Transverse colon (tissue), 4 donors: ENCODE data around the gene RGS19. TPM values are rescaled to one million over a fixed set of nuclear protein-coding genes. Genes with fewer than 3 reads are reported as not detected.

Source experiments
- DNase-seq: peaks from one replicate; pipeline ENCODE4 v3.0.0-alpha.2; 2019
- H3K27ac ChIP-seq, 4 donors: fragments of 200-600 bp; sonication (generic); 2 replicates each; pipeline ENCODE4 v1.5.1; 2016 to 2018; ENCODE audit warnings: inconsistent platforms in 4 of 4
- H3K27me3 ChIP-seq: fragments of 200-600 bp; sonication (generic); 2 replicates; pipeline ENCODE4 v1.5.1; 2017; ENCODE audit warnings: inconsistent platforms
- H3K36me3 ChIP-seq, 4 donors: fragments of 200-600 bp; sonication (generic); 2 replicates each; pipeline ENCODE4 v1.5.1; 2017 to 2019; ENCODE audit warnings: inconsistent platforms in 4 of 4
- H3K4me1 ChIP-seq, 4 donors: fragments of 200-600 bp; sonication (generic); 2 replicates each; pipeline ENCODE4 v1.5.1; 2017 to 2020; ENCODE audit warnings: inconsistent platforms in 4 of 4
- H3K4me3 ChIP-seq, 4 donors: fragments of 200-600 bp; sonication (generic); 1 replicate in 1 of 4; 2 replicates in 3 of 4; pipeline versions ENCODE4 v1.5.1 to v1.6.1; 2017 to 2019; ENCODE audit warnings: inconsistent platforms in 4 of 4
- H3K9me3 ChIP-seq, 2 donors: fragments of 200-600 bp; sonication (generic); 2 replicates each; pipeline ENCODE4 v1.5.1; 2017 to 2019; ENCODE audit warnings: inconsistent platforms in 2 of 2
- EP300 ChIP-seq: sonication (generic); formaldehyde crosslinking; IDR thresholded peaks from one replicate; pipeline ENCODE4 v1.6.1; 2017; ENCODE audit warnings: antibody characterized with exemption, low read depth
- POLR2A ChIP-seq: fragments of 450-650 bp; IDR thresholded peaks from one replicate; pipeline ENCODE4 v1.6.1; 2016; ENCODE audit warnings: antibody characterized with exemption, mild to moderate bottlenecking, moderate library complexity
- POLR2AphosphoS5 ChIP-seq, 3 donors: sonication (generic); formaldehyde crosslinking; IDR thresholded peaks; one replicate each; pipeline ENCODE4 v1.6.1; 2016; ENCODE audit warnings: antibody characterized with exemption in 3 of 3
- WGBS, 2 donors: methylation state at CpG; one replicate each; pipeline ENCODE4 v1.1.5; 2018; ENCODE audit warnings: low coverage in 1 of 2; 5-methylcytosine and 5-hydroxymethylcytosine counted together
- in situ Hi-C, 4 donors: fragments of 200-750 bp; cut with MboI; loops; one replicate each; pipeline versions ENCODE4 v1.15.0 to v1.15.1; 2017; ENCODE audit warnings: low sequenced_read_pairs in 3 of 4, low pct_ligation_motif_present in 1 of 4, low pct_unique_long_range_greater_than_20kb in 1 of 4
- intact Hi-C: fragments of 100-400 bp; cut with DNase I; formaldehyde crosslinking; loops from one replicate; pipeline ENCODE4 v1.15.1; 2023; ENCODE audit warnings: low total_unique reads
- total RNA-seq, 4 donors: library from RNA; depleted of rRNA; stranded (reverse); fragments of >200 nt; gene quantifications; one replicate each; pipeline ENCODE4 v1.1.0, GENCODE V29; 2016
- TF ChIP-seq, protein P1 (sequence below), 5 experiments: fragments of 200-600 bp in 3 of 5; fragments of 450-650 bp in 2 of 5; sonication (generic) in 3 of 5; IDR thresholded peaks; 1 replicate in 2 of 5; 2 replicates in 3 of 5; pipeline ENCODE4 v1.5.1; 2016 to 2017; ENCODE audit warnings: antibody characterized with exemption in 5 of 5, inconsistent platforms in 3 of 5, mild to moderate bottlenecking in 2 of 5, moderate library complexity in 1 of 5

Gene RGS19
- total RNA-seq, 4 donors from 2014 or later, result 5.5 to 37.4 (median 10.8) TPM; not detected in 1

DNA sequence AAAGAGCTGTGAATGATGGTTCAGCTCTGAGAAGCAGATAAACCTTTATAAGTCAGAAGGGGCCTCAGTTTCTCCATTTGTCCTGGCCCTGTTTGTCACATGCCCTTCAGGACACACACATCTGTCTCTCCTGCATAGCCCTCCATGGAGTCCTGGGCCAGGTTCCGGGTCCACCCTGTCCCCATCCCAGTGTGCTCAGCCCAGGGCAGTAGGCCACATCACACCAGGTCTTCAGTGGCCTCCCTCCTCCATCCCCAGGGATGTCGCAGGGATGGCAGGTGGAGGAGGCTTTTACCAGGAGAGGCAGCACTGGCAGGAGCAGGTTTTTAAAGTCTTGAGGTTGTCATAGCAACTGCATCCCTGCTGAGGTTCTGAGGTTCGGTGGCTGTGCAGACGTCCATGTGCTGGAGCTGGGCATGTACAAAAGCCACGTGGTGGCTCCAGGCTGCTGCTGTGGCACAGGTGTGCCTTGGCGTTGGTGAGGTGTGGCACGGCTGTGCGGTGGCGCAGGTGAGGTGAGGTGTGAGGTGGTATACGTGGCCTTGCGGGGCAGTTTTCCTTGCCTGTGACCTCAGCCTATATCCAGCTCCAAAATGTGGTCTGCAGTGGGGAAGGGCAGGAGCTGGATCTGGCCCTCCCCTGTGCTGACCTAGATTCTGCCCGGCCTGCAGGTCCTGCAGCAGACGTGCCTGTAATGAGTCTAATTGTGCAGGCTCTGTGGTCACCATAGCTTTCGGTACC lies 36.0 kb upstream of the RGS19 start:
- peaks cover 0 to 4% (median 2%) of the 10 kb centered on the region in 4 donors for H3K4me1 ChIP-seq
- H3K27me3 ChIP-seq, result no peaks in the 10 kb centered on the region
- no peak for DNase-seq
- H3K27ac ChIP-seq, result no peak overlapping the region
- 27 to 60% methylated on average over 3 to 14 of the region's 14 CpGs for WGBS, 2 donors
- intact Hi-C loops (no loop called here), in situ Hi-C loops (no loop called here)
- H3K36me3 ChIP-seq, result no peaks in the 10 kb centered on the region
- no peak for TF ChIP-seq POLR2AphosphoS5 (IDR thresholded peaks at IDR 0.05)
- TF ChIP-seq POLR2A, result no peak
- TF ChIP-seq, protein P1, sequence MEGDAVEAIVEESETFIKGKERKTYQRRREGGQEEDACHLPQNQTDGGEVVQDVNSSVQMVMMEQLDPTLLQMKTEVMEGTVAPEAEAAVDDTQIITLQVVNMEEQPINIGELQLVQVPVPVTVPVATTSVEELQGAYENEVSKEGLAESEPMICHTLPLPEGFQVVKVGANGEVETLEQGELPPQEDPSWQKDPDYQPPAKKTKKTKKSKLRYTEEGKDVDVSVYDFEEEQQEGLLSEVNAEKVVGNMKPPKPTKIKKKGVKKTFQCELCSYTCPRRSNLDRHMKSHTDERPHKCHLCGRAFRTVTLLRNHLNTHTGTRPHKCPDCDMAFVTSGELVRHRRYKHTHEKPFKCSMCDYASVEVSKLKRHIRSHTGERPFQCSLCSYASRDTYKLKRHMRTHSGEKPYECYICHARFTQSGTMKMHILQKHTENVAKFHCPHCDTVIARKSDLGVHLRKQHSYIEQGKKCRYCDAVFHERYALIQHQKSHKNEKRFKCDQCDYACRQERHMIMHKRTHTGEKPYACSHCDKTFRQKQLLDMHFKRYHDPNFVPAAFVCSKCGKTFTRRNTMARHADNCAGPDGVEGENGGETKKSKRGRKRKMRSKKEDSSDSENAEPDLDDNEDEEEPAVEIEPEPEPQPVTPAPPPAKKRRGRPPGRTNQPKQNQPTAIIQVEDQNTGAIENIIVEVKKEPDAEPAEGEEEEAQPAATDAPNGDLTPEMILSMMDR (IDR thresholded peaks at IDR 0.05), result no peak
- no peak for TF ChIP-seq EP300
- no peaks in the 10 kb centered on the region for H3K9me3 ChIP-seq
- no peak overlapping the region for H3K4me3 ChIP-seq

DNA sequence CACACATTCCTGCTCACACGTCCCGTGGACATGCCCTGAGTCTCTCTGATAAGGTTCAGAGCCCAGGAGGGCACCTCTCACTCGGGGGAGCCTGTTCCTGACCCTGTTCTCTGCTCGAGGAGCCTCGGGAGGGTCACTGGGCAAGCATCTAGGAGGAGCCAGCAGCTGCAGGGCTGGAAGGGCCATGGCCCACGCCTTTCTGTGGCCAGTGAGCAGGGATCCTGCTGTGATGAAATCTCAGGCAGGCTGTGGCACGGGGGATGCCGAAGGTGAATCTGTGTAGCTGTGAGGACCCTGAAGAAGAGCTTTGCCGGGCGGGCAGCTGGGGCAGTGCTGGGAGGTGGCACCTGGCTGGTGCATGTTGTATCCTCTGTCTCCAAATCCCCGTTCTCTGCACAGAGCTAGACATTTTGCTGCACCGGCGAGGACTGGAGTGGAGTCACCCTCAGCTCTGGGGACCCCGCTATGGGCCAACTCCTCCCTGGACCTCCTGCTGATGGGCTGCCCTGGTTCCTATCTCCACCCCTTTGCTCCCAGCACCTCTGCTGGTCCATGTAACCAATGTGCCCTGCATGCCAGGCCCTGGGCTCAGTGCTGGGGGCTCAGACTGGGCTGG lies 35.1 kb upstream of the RGS19 start:
- peak; percentile 3 for DNase-seq

DNA sequence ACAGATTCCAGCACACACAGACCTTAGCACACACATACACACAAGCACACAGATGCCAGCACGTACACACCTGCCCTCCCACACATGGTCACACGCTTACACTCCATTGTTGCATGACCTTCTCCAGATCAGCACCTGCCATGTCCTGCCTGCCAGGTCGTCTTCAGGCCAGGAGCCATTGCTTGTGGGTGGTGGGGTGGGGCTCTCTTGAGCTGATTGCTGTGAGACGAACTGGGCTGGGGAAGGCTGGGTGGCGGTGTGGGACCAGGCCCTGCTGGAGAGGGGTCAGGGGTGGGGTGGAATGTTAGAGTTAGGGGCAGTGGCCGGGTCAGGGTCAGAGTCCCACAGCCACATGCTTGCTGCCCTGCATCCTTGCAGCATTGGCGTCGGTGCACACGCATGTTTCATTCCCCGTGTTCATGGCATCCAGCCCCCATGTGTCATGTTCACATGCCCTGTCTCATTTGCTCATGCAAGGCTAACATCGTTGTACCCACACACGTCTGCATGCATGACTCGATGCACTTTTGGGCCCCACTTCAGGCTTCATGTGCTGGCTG lies 34.6 kb upstream of the RGS19 start:
- in situ Hi-C loops, result no loop called here
- DNase-seq, result peak; percentile 2
- WGBS, 2 donors, result 53 to 78% methylated on average over 2 to 13 of the region's 13 CpGs

More for the DNA sequence above, 35.1 kb upstream of the RGS19 start:
- Histone ChIP-seq H3K27ac (no peak overlapping the region), H3K36me3 (no peaks in the 10 kb centered on the region), H3K4me1 (no peaks in the 10 kb centered on the region), H3K4me3 (no peak overlapping the region), H3K27me3 (no peaks in the 10 kb centered on the region), H3K9me3 (no peaks in the 10 kb centered on the region)
- intact Hi-C loops (loop anchor here (5.0 kb wide), 1 partner anchor 77 kb away; the partner anchor contains the start of gene C20orf204), in situ Hi-C loops (no loop called here)
- no peak for TF ChIP-seq EP300
- no peak for TF ChIP-seq POLR2A
- TF ChIP-seq, protein P1 (IDR thresholded peaks at IDR 0.05), result no peak
- TF ChIP-seq POLR2AphosphoS5 (IDR thresholded peaks at IDR 0.05), result no peak
- 76% methylated on average over 14 of the region's 14 CpGs; no CpG with 5 or more reads in 1 of the 2 donors for WGBS, 2 donors

DNA sequence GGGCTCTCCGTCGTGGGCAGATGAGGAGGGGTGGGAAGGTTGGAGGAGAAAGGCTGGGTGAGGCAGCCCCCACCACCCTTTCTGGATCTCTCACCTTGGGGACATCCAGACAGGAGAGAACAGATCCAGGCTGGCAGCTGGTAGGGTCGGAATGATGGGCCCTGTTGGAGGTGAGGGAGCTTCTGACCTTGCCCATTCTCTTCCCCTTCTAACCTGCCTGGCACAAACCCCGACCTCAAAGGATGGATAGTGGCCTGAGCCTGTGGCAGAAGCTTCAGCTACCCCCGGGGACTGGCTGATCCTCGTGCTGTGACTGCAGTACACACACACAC lies 34.1 kb upstream of the RGS19 start:
- Histone ChIP-seq H3K9me3 (no peaks in the 10 kb centered on the region), H3K36me3 (no peaks in the 10 kb centered on the region), H3K4me1 (no peaks in the 10 kb centered on the region), H3K27me3 (peaks cover 2% of the 10 kb centered on the region), H3K27ac (no peak overlapping the region), H3K4me3 (no peak overlapping the region)
- WGBS, 2 donors, result 51 to 70% methylated on average over 3 to 6 of the region's 6 CpGs
- TF ChIP-seq, protein P1 (IDR thresholded peaks at IDR 0.05), result no peak
- no peak for TF ChIP-seq POLR2A
- intact Hi-C loops (loop anchor here (5.0 kb wide), 1 partner anchor 76 kb away; the partner anchor contains the start of gene C20orf204), in situ Hi-C loops (no loop called here)
- DNase-seq, result peak; percentile 1

More for the DNA sequence above, 34.6 kb upstream of the RGS19 start:
- no peaks in the 10 kb centered on the region for H3K4me1 ChIP-seq
- TF ChIP-seq POLR2AphosphoS5 (IDR thresholded peaks at IDR 0.05) (no peak), EP300 (no peak), POLR2A (no peak)
- TF ChIP-seq, protein P1 (IDR thresholded peaks at IDR 0.05), result no peak
- H3K27me3 ChIP-seq, result peaks cover 2% of the 10 kb centered on the region
- intact Hi-C loops, result loop anchor here (5.0 kb wide), 1 partner anchor 77 kb away; the partner anchor contains the start of gene C20orf204
- H3K4me3 ChIP-seq, result no peak overlapping the region
- no peaks in the 10 kb centered on the region for H3K36me3 ChIP-seq
- no peaks in the 10 kb centered on the region for H3K9me3 ChIP-seq
- no peak overlapping the region for H3K27ac ChIP-seq
